Natural killer cell treated with Interleukin-12 subunit alpha and Interleukin-12 subunit beta and Interleukin-15 and Interleukin-18, amount 100 ng/mL, for 72 hours (primary cell): ENCODE measurements around the gene PTPRU. TPM values are rescaled to one million over a fixed set of nuclear protein-coding genes. Genes with fewer than 3 reads are reported as not detected.

Source experiments
- ATAC-seq, 2 donors: fragments of 150-1000 bp; cut with Tn5 transposase in 1 of 2; sonication (Bioruptor Pico), chemical (Tn5 transposase) in 1 of 2; 2 replicates each; pipeline ENCODE4 v1.10.0; 2021
- DNase-seq: peaks from one replicate; pipeline ENCODE4 v3.0.0; 2022; ENCODE audit warnings: low spot score
- H3K27ac Mint-ChIP-seq, 2 donors: 1 replicate in 1 of 2; 2 replicates in 1 of 2; pipeline ENCODE4 v1.8.0; 2022; ENCODE audit warnings: mixed read lengths in 2 of 2, mild to moderate bottlenecking in 1 of 2, moderate library complexity in 1 of 2
- H3K27me3 Mint-ChIP-seq, 2 donors: 1 replicate in 1 of 2; 2 replicates in 1 of 2; pipeline ENCODE4 v1.8.0; 2022; ENCODE audit warnings: mixed read lengths in 2 of 2
- H3K36me3 Mint-ChIP-seq: one replicate; pipeline ENCODE4 v1.8.0; 2022; ENCODE audit warnings: mixed read lengths
- H3K4me1 Mint-ChIP-seq, 2 donors: 1 replicate in 1 of 2; 2 replicates in 1 of 2; pipeline ENCODE4 v1.8.0; 2022; ENCODE audit warnings: low read depth in 2 of 2, mixed read lengths in 2 of 2, mild to moderate bottlenecking in 1 of 2
- H3K4me3 Mint-ChIP-seq: one replicate; pipeline ENCODE4 v1.8.0; 2022; ENCODE audit warnings: mixed read lengths
- H3K9me3 Mint-ChIP-seq: 2 replicates; pipeline ENCODE4 v1.8.0; 2022; ENCODE audit warnings: mixed read lengths
- total RNA-seq, 2 donors: library from RNA; stranded (reverse); gene quantifications; one replicate each; pipeline ENCODE4 v1.2.3, GENCODE V29; 2022

PTPRU gene
- total RNA-seq, 2 donors from 2014 or later: 1.3 to 1.4 TPM

DNA sequence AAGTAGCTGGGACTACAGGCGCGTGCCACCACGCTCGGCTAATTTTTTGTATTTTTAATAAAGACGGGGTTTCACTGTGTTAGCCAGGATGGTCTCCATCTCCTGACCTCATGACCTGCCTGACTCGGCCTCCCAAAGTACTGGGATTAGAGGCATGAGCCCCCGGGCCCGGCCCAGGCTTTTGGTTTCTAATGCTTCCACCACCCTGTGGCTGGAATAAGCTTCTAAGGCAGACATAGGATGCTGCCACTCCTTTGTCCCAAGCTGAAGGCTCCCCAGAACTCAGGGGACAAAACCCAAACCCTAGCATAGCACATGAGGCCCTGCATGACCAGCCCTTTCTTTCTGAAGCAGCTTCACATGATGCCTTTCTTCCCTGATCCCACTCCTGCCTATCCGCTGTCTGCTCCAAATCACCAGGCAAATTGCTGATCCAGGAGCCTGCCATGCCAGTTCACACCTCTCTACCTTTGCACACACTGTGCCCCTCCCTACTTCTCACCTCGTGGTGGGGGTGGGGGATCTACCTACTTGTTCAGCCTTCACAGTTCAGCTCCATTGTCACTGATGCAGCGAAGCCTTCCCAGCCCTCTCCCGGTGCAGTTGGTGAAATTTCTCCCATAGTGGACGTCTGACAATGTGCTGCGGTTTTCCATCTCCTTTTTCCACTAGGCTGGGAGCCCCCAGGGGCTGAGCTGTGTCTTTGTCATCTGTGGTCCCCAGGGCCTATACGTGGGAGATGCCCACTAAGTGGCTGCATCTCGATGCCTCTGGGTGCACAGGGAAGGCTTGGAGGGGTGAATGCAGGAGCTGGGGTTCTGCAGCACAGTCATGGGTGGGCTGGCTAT lies 6.9 kb downstream of the PTPRU start:
- Mint-ChIP-seq H3K27ac (no peak overlapping the region), H3K27me3 (peaks cover 31 to 53% of the 10 kb centered on the region in 2 donors), H3K36me3 (no peaks in the 10 kb centered on the region), H3K4me3 (no peak overlapping the region), H3K9me3 (no peaks in the 10 kb centered on the region), H3K4me1 (peaks cover 3 to 5% of the 10 kb centered on the region in 2 donors)
- DNase-seq (no peak), ATAC-seq (no peak)

- Mint-ChIP-seq H3K4me3 (no peak overlapping the region), H3K36me3 (no peaks in the 10 kb centered on the region), H3K27ac (no peak overlapping the region), H3K4me1 (peaks cover 0 to 1% of the 10 kb centered on the region in 2 donors), H3K9me3 (no peaks in the 10 kb centered on the region), H3K27me3 (peaks cover 28 to 47% of the 10 kb centered on the region in 2 donors)
- ATAC-seq (no peak), DNase-seq (no peak)
These were observed 7.5 kb downstream of the PTPRU start for GRCh38 chr1:29243871-29244200.

DNA sequence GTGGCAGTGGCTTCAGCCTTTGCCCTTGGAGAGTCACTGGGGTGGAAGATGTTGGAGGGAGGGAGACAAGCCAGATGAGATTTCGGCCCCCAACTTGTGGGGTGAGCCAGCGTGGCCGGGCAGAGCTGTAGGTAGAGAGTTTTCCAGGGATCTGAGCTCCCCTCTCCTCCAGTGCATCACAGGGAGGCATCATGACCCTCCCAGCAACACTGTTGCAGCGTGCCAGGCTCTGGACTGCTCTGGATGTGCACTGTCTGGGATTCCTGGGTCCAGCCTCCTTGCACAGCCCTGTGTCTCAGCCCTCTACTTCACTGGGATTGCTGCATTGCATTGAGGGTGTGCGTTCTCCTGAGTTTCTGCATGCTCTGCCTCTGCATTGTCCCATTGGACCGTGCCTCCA lies 8.9 kb downstream of the PTPRU start:
- Mint-ChIP-seq H3K9me3 (no peaks in the 10 kb centered on the region), H3K36me3 (no peaks in the 10 kb centered on the region), H3K27ac (no peak overlapping the region), H3K4me3 (no peak overlapping the region), H3K27me3 (peaks cover 23 to 33% of the 10 kb centered on the region in 2 donors), H3K4me1 (no peaks in the 10 kb centered on the region)
- DNase-seq (no peak), ATAC-seq (no peak)

DNA sequence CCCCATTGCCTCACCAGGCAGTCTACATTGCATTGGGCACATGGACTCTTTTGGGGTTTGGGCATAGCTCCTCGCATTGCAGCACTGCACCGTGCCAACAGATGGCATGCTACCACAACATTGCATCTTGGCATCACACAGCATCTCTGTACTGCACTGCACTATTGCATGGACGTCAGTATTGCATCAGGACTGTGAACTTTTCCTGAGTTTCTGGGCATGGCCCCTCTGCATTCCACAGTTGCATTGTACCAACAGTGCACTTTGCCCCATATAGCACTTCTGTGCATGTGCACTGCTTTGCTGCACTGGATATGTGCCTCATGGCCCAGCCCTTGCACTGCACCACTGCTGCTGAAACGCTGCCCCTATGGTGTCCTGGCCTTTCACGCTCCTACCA lies 9.6 kb downstream of the PTPRU start:
- Mint-ChIP-seq H3K27me3 (peaks cover 20 to 28% of the 10 kb centered on the region in 2 donors), H3K9me3 (no peaks in the 10 kb centered on the region), H3K4me1 (no peaks in the 10 kb centered on the region), H3K27ac (no peak overlapping the region), H3K4me3 (no peak overlapping the region), H3K36me3 (no peaks in the 10 kb centered on the region)
- no peak for DNase-seq
- no peak for ATAC-seq

DNA sequence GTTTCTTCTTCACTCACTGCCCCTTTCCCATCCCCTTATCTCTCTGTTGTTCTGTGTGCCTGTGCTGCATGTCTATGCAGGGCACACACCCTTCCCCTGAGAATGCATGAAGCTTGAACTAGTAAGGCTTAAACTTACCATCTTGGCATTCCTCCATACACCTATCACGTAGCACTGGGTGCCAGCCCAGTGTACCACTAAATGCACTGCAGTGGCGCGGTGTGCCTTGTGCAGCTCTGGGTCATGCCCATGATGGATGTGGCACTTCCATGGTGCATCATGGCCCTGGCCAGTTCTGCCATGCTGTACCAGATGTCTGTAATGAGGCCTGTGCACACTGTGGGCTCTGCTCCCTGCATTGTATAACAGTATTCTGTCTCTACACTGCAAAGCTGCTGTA lies 10.7 kb downstream of the PTPRU start:
- H3K36me3 Mint-ChIP-seq: no peaks in the 10 kb centered on the region
- H3K4me3 Mint-ChIP-seq: no peak overlapping the region
- no peaks in the 10 kb centered on the region for H3K9me3 Mint-ChIP-seq
- peaks cover 14 to 16% of the 10 kb centered on the region in 2 donors for H3K27me3 Mint-ChIP-seq
- ATAC-seq (peak in 1 of 2 donors; percentile 10), DNase-seq (no peak)
- no peaks in the 10 kb centered on the region for H3K4me1 Mint-ChIP-seq
- H3K27ac Mint-ChIP-seq: no peak overlapping the region

- no peak overlapping the region for H3K27ac Mint-ChIP-seq
- no peak overlapping the region for H3K4me3 Mint-ChIP-seq
- H3K9me3 Mint-ChIP-seq: no peaks in the 10 kb centered on the region
- no peaks in the 10 kb centered on the region for H3K36me3 Mint-ChIP-seq
- peaks cover 14 to 15% of the 10 kb centered on the region in 2 donors for H3K27me3 Mint-ChIP-seq
- DNase-seq: no peak
- no peaks in the 10 kb centered on the region for H3K4me1 Mint-ChIP-seq
- peak in 1 of 2 donors; percentile 6 for ATAC-seq
These were observed 11.4 kb downstream of the PTPRU start for GRCh38 chr1:29247571-29248273.

- H3K27ac Mint-ChIP-seq: no peak overlapping the region
- ATAC-seq (no peak), DNase-seq (no peak)
- H3K4me1 Mint-ChIP-seq: no peaks in the 10 kb centered on the region
- H3K27me3 Mint-ChIP-seq: peaks cover 14 to 15% of the 10 kb centered on the region in 2 donors
- no peaks in the 10 kb centered on the region for H3K36me3 Mint-ChIP-seq
- H3K4me3 Mint-ChIP-seq: no peak overlapping the region
- no peaks in the 10 kb centered on the region for H3K9me3 Mint-ChIP-seq
These were observed 12.1 kb downstream of the PTPRU start for GRCh38 chr1:29248409-29248808.

- H3K36me3 Mint-ChIP-seq: no peaks in the 10 kb centered on the region
- ATAC-seq: no peak
- H3K27ac Mint-ChIP-seq: no peak overlapping the region
- no peaks in the 10 kb centered on the region for H3K4me1 Mint-ChIP-seq
- DNase-seq: no peak
- no peaks in the 10 kb centered on the region for H3K9me3 Mint-ChIP-seq
- peaks cover 14 to 15% of the 10 kb centered on the region in 2 donors for H3K27me3 Mint-ChIP-seq
- H3K4me3 Mint-ChIP-seq: no peak overlapping the region
These were observed 12.9 kb downstream of the PTPRU start for GRCh38 chr1:29249170-29249691.

DNA sequence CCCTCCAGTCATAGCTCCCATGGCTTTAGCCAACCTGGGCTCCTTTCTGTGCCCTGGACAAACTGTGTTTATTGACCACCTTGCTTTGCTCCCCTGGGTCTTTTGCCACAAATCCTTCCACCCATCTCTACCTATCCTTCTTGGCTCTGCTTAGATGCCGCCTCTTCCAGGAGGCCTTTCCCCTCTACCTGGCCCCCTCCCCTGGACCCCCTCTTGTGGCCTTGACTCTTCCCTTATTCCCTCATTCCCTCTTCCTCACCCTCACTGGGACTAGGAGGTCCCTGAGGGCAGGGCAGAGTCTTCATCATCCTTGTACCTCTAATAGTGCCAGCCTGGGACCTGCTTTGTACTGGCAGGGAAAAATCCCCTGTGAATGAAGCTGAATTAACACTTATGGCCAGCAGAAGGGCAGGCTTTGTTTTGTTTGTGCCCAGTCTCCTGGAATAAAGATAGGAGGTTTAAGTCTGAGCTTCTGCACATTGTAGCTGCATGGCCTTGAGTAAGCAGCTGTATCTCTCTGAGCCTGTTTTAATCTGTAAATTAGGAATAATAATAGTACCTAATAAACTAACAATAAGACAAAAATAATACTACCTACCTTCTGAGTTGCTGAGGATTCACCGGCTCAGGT lies 13.7 kb downstream of the PTPRU start:
- no peak for DNase-seq

GRCh38 chr1:29251164-29252124 lies 15.1 kb downstream of the PTPRU start:
- H3K36me3 Mint-ChIP-seq: no peaks in the 10 kb centered on the region
- H3K27me3 Mint-ChIP-seq: peaks cover 20 to 25% of the 10 kb centered on the region in 2 donors
- no peaks in the 10 kb centered on the region for H3K9me3 Mint-ChIP-seq
- DNase-seq: no peak
- no peak for ATAC-seq
- no peak overlapping the region for H3K4me3 Mint-ChIP-seq
- H3K4me1 Mint-ChIP-seq: no peaks in the 10 kb centered on the region
- H3K27ac Mint-ChIP-seq: no peak overlapping the region

More for the DNA sequence above, 13.7 kb downstream of the PTPRU start:
- no peaks in the 10 kb centered on the region for H3K4me1 Mint-ChIP-seq
- H3K27ac Mint-ChIP-seq: no peak overlapping the region
- H3K4me3 Mint-ChIP-seq: no peak overlapping the region
- H3K36me3 Mint-ChIP-seq: no peaks in the 10 kb centered on the region
- no peaks in the 10 kb centered on the region for H3K9me3 Mint-ChIP-seq
- H3K27me3 Mint-ChIP-seq: peaks cover 14 to 15% of the 10 kb centered on the region in 2 donors
- ATAC-seq: no peak

DNA sequence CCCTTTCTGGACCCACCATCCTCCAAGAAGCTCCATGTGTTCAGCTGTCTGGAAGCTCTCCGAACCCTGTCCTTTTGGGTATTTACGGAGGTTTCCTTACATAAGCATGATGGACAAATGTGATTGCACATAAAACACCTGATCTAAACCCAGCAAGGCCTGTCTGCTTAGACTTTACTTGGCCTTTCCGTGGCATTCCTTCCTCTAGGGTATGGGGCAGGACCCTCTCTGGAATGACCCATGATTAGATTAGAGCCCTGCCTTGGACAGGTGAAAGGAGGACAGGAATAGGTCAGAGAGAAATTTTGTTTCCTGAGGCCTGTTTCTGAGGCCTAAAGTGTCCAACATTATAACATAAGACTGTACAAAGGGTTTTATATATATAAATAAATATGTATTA lies 16.9 kb downstream of the PTPRU start:
- Mint-ChIP-seq H3K27ac (no peak overlapping the region), H3K27me3 (peaks cover 19 to 21% of the 10 kb centered on the region in 2 donors), H3K4me1 (no peaks in the 10 kb centered on the region), H3K9me3 (no peaks in the 10 kb centered on the region), H3K4me3 (no peak overlapping the region), H3K36me3 (no peaks in the 10 kb centered on the region)
- no peak for DNase-seq
- ATAC-seq: no peak

DNA sequence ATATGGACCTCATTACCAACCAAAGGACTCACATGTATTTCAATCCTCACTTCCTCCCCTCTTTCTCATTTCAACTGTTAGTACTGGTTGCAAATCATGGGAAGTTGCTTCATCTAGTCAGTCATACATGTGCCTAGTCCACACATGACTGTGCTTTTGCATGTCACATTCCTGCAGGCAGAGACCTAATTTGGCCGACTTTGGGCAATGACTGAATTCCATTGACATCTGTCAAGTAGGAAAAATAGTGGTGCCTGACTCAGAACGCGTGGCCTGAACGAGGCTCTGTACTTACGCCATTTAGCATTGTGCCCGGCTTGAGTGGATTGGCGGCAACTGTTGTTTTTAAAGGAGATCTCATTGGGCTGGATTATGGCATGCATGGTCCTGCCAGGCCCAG lies 18.0 kb downstream of the PTPRU start:
- H3K36me3 Mint-ChIP-seq: no peaks in the 10 kb centered on the region
- ATAC-seq (no peak), DNase-seq (no peak)
- H3K4me1 Mint-ChIP-seq: no peaks in the 10 kb centered on the region
- no peak overlapping the region for H3K4me3 Mint-ChIP-seq
- H3K27me3 Mint-ChIP-seq: peaks cover 19 to 26% of the 10 kb centered on the region in 2 donors
- H3K9me3 Mint-ChIP-seq: no peaks in the 10 kb centered on the region
- H3K27ac Mint-ChIP-seq: no peak overlapping the region

- H3K4me1 Mint-ChIP-seq: peaks cover 0 to 3% of the 10 kb centered on the region in 2 donors
- H3K27me3 Mint-ChIP-seq: peaks cover 22 to 24% of the 10 kb centered on the region in 2 donors
- H3K9me3 Mint-ChIP-seq: no peaks in the 10 kb centered on the region
- no peak overlapping the region for H3K27ac Mint-ChIP-seq
- ATAC-seq (no peak), DNase-seq (no peak)
- no peaks in the 10 kb centered on the region for H3K36me3 Mint-ChIP-seq
- H3K4me3 Mint-ChIP-seq: no peak overlapping the region
These were observed 18.9 kb downstream of the PTPRU start for GRCh38 chr1:29255134-29255666.
